ENCODE data around the gene ADIRF. TPM values are rescaled to one million over a fixed set of nuclear protein-coding genes. Genes with fewer than 3 reads are reported as not detected.
"Not testable (repeated sequence)": the region's sequence is repeated elsewhere in the genome, so short reads cannot be mapped to it uniquely, and the experiment has no call there.

The ADIRF gene
- total RNA-seq, 1 donor from 2014 or later, result not detected

- H3K27me3 Mint-ChIP-seq (ENCODE audit: low read depth), result no peaks in the 10 kb centered on the region
- TF ChIP-seq CTCF (conservative IDR thresholded peaks at IDR 0.05), result no peak
- peaks cover 13% of the 10 kb centered on the region for H3K4me1 Mint-ChIP-seq
- no peaks in the 10 kb centered on the region for H3K9me3 Mint-ChIP-seq
- no peak for DNase-seq (ENCODE audit: low read depth, low spot score)
- H3K36me3 Mint-ChIP-seq (ENCODE audit: low read depth), result no peaks in the 10 kb centered on the region
- no peak overlapping the region for H3K27ac Mint-ChIP-seq (ENCODE audit: unreplicated experiment)
- H3K4me3 Mint-ChIP-seq, result no peak overlapping the region
These were observed 23.4 kb upstream of the ADIRF start for GRCh38 chr10:86944907-86945306.

DNA sequence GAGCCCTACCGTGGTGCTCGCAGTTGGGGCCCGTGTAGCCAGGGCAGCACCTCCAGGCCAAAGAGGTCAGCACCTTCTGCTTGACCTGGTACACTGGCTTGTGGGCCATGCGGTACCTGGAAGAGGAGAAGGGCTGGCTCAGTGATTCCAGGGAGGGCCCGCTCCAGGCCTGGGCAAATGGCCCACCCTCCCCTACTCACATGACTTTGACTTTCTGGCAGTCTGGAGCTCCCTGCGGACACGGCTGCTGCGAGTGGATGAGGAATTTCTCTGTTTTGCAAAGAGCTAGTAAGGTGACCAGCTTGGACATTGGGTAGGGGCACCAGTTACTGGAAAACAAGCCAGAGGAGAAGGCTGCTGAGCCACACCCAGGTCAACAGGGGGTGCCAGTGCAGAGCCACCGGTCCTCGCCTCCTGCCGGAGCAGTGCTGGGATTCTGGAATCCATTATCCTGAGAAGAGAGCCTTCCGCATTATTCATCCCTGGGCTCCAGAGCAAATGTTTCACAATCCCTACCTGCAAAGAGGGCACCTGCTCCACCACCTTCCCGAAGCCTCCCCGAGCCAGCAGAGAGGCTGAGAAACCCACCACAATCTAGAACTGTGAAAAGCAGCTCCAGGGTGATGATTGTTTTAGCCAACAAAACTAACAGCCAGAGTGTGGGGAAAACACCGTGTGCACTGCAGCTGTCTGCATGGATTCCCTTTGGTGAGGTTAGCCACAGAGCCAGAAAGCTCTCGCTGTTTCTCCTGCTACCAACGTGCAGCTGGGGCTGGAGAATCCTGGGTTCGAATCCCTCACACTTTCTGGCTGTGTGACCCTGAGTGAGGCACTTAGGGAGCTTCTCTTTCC lies 22.7 kb upstream of the ADIRF start:
- no peaks in the 10 kb centered on the region for H3K9me3 Mint-ChIP-seq
- no peak overlapping the region for H3K4me3 Mint-ChIP-seq
- H3K27me3 Mint-ChIP-seq (ENCODE audit: low read depth), result no peaks in the 10 kb centered on the region
- peak overlapping the region; percentile 78 for H3K27ac Mint-ChIP-seq (ENCODE audit: unreplicated experiment)
- peaks cover 13% of the 10 kb centered on the region for H3K4me1 Mint-ChIP-seq
- no peak for TF ChIP-seq CTCF (conservative IDR thresholded peaks at IDR 0.05)
- no peak for DNase-seq (ENCODE audit: low read depth, low spot score)
- H3K36me3 Mint-ChIP-seq (ENCODE audit: low read depth), result no peaks in the 10 kb centered on the region

DNA sequence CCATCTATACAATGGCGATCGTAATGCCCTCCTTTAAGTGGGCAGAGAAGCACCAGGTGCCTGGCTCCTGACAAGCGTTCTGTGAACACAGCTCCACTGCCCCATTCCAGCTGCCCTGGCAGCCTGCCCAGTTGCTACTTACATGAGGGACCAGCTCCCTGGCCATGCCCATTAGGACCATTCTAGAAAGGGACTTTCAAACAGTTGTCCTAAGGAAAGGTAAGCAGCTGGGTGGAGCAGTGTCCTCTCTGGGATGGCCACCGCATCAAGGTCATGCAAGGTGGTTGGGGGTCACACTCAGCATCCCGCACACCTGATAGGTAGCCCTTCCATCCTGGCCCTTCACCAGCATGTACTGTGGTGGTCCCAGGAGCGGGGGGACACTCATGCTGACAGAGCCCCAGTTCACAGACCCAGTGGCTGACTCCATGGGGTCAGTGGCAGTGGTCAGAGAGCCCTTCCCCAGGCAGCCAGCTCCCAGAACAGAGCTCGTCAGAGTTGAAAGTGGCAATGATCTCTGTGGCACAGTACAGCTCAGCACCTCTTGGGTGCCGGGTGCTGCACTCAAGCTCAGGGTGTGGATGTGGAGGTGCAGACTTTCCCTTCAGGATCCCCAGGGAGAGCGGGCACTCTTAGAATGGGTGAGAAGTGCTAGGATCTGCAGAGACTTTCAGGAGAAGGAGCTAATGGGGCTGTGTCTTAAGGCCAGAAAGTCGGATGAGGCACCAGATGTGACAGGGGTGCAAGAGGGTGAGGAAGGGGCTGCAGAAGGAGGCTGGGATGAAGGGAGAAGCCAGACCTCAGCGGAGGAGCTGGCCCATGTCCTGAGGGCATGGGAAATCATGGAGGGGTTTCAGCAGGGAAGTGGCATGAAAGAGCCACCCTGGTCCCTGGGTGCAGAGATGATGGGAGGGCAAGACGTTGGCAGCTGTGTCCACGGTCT lies 21.8 kb upstream of the ADIRF start:
- H3K4me1 Mint-ChIP-seq, result peaks cover 13% of the 10 kb centered on the region
- no peaks in the 10 kb centered on the region for H3K27me3 Mint-ChIP-seq (ENCODE audit: low read depth)
- DNase-seq (ENCODE audit: low read depth, low spot score), result no peak
- no peak for TF ChIP-seq CTCF (conservative IDR thresholded peaks at IDR 0.05)
- no peaks in the 10 kb centered on the region for H3K9me3 Mint-ChIP-seq
- no peak overlapping the region for H3K27ac Mint-ChIP-seq (ENCODE audit: unreplicated experiment)
- no peak overlapping the region for H3K4me3 Mint-ChIP-seq
- H3K36me3 Mint-ChIP-seq (ENCODE audit: low read depth), result no peaks in the 10 kb centered on the region

DNA sequence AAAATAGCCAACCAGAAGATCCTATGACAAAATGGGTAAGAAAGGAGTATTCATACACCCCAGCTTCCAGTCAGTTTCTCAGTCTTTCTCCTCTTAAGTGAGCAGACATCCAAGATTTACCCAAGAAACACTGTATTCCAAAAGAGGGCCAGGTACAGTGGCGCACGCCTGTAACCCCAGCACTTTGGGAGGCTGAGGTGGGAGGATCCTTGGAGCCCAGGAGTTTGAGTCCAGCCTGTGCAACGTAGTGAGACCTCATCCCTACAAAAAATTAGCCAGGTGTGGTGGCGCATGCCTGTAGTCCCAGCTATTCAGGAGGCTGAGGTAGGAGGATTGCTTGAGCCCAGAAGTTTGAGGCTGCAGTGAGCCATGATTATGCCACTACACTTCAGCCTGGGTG lies 20.5 kb upstream of the ADIRF start:
- H3K4me1 Mint-ChIP-seq, result peaks cover 13% of the 10 kb centered on the region
- not testable (repeated sequence) for DNase-seq (ENCODE audit: low read depth, low spot score); H3K27ac Mint-ChIP-seq (ENCODE audit: unreplicated experiment)

DNA sequence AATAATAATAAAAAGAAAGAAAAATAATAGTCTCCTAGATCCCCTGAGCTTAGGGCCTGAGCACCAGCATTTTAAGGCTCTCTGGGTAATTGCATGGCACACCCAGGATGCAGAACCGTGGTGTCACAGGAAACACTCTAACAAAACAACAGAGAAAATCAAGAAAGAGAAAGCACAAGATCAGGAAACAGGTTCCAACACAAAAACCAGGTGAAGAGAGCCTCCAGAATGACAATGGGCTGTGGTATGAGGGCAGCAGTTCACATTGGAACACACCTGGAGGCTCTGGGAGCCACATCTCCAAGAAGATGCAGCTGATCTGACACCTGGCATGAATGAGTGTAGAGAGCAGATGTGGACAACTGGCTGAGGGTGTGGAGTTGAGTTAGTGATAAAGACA lies 17.9 kb upstream of the ADIRF start:
- Mint-ChIP-seq H3K4me3 (no peak overlapping the region), H3K27me3 (ENCODE audit: low read depth) (no peaks in the 10 kb centered on the region), H3K36me3 (ENCODE audit: low read depth) (peaks cover 12% of the 10 kb centered on the region), H3K27ac (ENCODE audit: unreplicated experiment) (no peak overlapping the region), H3K9me3 (peaks cover 14% of the 10 kb centered on the region), H3K4me1 (peaks cover 37% of the 10 kb centered on the region)
- TF ChIP-seq CTCF (conservative IDR thresholded peaks at IDR 0.05), result no peak
- DNase-seq (ENCODE audit: low read depth, low spot score), result no peak

More for the DNA sequence above, 20.5 kb upstream of the ADIRF start:
- H3K4me3 Mint-ChIP-seq; H3K27me3 Mint-ChIP-seq (ENCODE audit: low read depth); H3K9me3 Mint-ChIP-seq; H3K36me3 Mint-ChIP-seq (ENCODE audit: low read depth): not testable (repeated sequence)
